IPS DF 6.9 (cell line): ENCODE measurements around the gene BUB1.

ENCODE experiments used
- DNase-seq: peaks from one replicate; pipeline ENCODE4 v3.0.0-alpha.2; 2013; ENCODE audit warnings: low read depth, low spot score
- H3K27ac ChIP-seq: one replicate; pipeline ENCODE4 v1.5.1; 2013; ENCODE audit warnings: low read length, control low read depth
- H3K27me3 ChIP-seq: 2 replicates; pipeline ENCODE4 v1.6.1; 2013; ENCODE audit warnings: mild to moderate bottlenecking, low read length; ENCODE audit not compliant: control insufficient read depth, insufficient read depth
- H3K36me3 ChIP-seq: 2 replicates; pipeline ENCODE4 v1.6.1; 2013; ENCODE audit warnings: low read length; ENCODE audit not compliant: control insufficient read depth, insufficient read depth
- H3K4me1 ChIP-seq: 2 replicates; pipeline ENCODE4 v1.6.1; 2013; ENCODE audit warnings: low read length; ENCODE audit not compliant: control insufficient read depth, insufficient read depth
- H3K4me3 ChIP-seq: 2 replicates; pipeline ENCODE4 v1.5.1; 2013; ENCODE audit warnings: mild to moderate bottlenecking, low read length
- H3K9me3 ChIP-seq: 2 replicates; pipeline ENCODE4 v1.6.1; 2013; ENCODE audit warnings: low read length, inconsistent platforms; ENCODE audit not compliant: control insufficient read depth, insufficient read depth
- WGBS: extraction: QIAGEN DNeasy Blood & Tissue Kit; methylation state at CpG from one replicate; pipeline ENCODE4 v1.1.7; 2013; ENCODE audit warnings: mixed read lengths, missing lambda C conversion rate; ENCODE audit not compliant: insufficient read length, insufficient coverage; 5-methylcytosine and 5-hydroxymethylcytosine counted together

The BUB1 gene

GRCh38 chr2:110675679-110676078 lies 2.2 kb downstream of the BUB1 start:
- Histone ChIP-seq H3K4me1 (peaks cover 4% of the 10 kb centered on the region), H3K27me3 (no peaks in the 10 kb centered on the region), H3K36me3 (peaks cover 13% of the 10 kb centered on the region; the same call in 1 of the 2 replicates), H3K4me3 (no peak overlapping the region), H3K9me3 (no peaks in the 10 kb centered on the region), H3K27ac (no peak overlapping the region)
- no peak for DNase-seq
- WGBS, result no CpG with 5 or more reads among the region's 6 CpGs

- H3K27me3 ChIP-seq, result no peaks in the 10 kb centered on the region
- H3K4me1 ChIP-seq, result peaks cover 2% of the 10 kb centered on the region
- no CpG with 5 or more reads among the region's 7 CpGs for WGBS
- no peak overlapping the region for H3K4me3 ChIP-seq
- no peak overlapping the region for H3K27ac ChIP-seq
- DNase-seq, result no peak
- peaks cover 13% of the 10 kb centered on the region; the same call in 1 of the 2 replicates for H3K36me3 ChIP-seq
- no peaks in the 10 kb centered on the region for H3K9me3 ChIP-seq
Observed at GRCh38 chr2:110674620-110675555, 3.0 kb downstream of the BUB1 start.

- Histone ChIP-seq H3K4me3 (no peak overlapping the region), H3K27me3 (no peaks in the 10 kb centered on the region), H3K36me3 (peaks cover 24% of the 10 kb centered on the region; the same call in 1 of the 2 replicates), H3K27ac (no peak overlapping the region), H3K9me3 (no peaks in the 10 kb centered on the region), H3K4me1 (peaks cover 2% of the 10 kb centered on the region)
- no peak for DNase-seq
- WGBS, result no CpG with 5 or more reads among the region's 4 CpGs
Observed at GRCh38 chr2:110673201-110673600, 4.7 kb downstream of the BUB1 start.

- H3K4me3 ChIP-seq, result no peak overlapping the region
- no peaks in the 10 kb centered on the region for H3K27me3 ChIP-seq
- H3K36me3 ChIP-seq, result peaks cover 28% of the 10 kb centered on the region; the same call in 1 of the 2 replicates
- no peak overlapping the region for H3K27ac ChIP-seq
- WGBS, result no CpG with 5 or more reads among the region's 5 CpGs
- H3K9me3 ChIP-seq, result no peaks in the 10 kb centered on the region
- DNase-seq, result no peak
- peaks cover 2% of the 10 kb centered on the region for H3K4me1 ChIP-seq
Observed at GRCh38 chr2:110670826-110671225, 7.0 kb downstream of the BUB1 start.

- Histone ChIP-seq H3K4me1 (no peaks in the 10 kb centered on the region), H3K27ac (no peak overlapping the region), H3K27me3 (no peaks in the 10 kb centered on the region), H3K4me3 (no peak overlapping the region), H3K9me3 (no peaks in the 10 kb centered on the region), H3K36me3 (peaks cover 28% of the 10 kb centered on the region; the same call in 1 of the 2 replicates)
- WGBS, result no CpG with 5 or more reads among the region's 1 CpG
- no peak for DNase-seq
Observed at GRCh38 chr2:110669079-110669478, 8.8 kb downstream of the BUB1 start.

GRCh38 chr2:110667071-110667470 lies 10.8 kb downstream of the BUB1 start:
- no peak for DNase-seq
- H3K4me3 ChIP-seq, result no peak overlapping the region
- H3K9me3 ChIP-seq, result no peaks in the 10 kb centered on the region
- peaks cover 17% of the 10 kb centered on the region; the same call in 1 of the 2 replicates for H3K36me3 ChIP-seq
- WGBS, result no CpG with 5 or more reads among the region's 3 CpGs
- no peaks in the 10 kb centered on the region for H3K4me1 ChIP-seq
- no peak overlapping the region for H3K27ac ChIP-seq
- no peaks in the 10 kb centered on the region for H3K27me3 ChIP-seq

- Histone ChIP-seq H3K27me3 (no peaks in the 10 kb centered on the region), H3K4me1 (no peaks in the 10 kb centered on the region), H3K36me3 (peaks cover 19% of the 10 kb centered on the region; the same call in 1 of the 2 replicates), H3K27ac (no peak overlapping the region), H3K9me3 (no peaks in the 10 kb centered on the region), H3K4me3 (no peak overlapping the region)
- WGBS, result no CpG with 5 or more reads among the region's 2 CpGs
- no peak for DNase-seq
Observed at GRCh38 chr2:110664135-110664534, 13.7 kb downstream of the BUB1 start.

GRCh38 chr2:110662560-110662959 lies 15.3 kb downstream of the BUB1 start:
- no peak for DNase-seq
- peaks cover 16% of the 10 kb centered on the region; the same call in 1 of the 2 replicates for H3K36me3 ChIP-seq
- no peaks in the 10 kb centered on the region for H3K4me1 ChIP-seq
- no peaks in the 10 kb centered on the region for H3K9me3 ChIP-seq
- WGBS, result 100% methylated on average over 1 of the region's 2 CpGs
- H3K27me3 ChIP-seq, result no peaks in the 10 kb centered on the region
- no peak overlapping the region for H3K27ac ChIP-seq
- no peak overlapping the region for H3K4me3 ChIP-seq

- H3K27me3 ChIP-seq, result no peaks in the 10 kb centered on the region
- H3K4me3 ChIP-seq, result no peak overlapping the region
- H3K27ac ChIP-seq, result no peak overlapping the region
- no CpG with 5 or more reads among the region's 3 CpGs for WGBS
- no peaks in the 10 kb centered on the region for H3K4me1 ChIP-seq
- H3K9me3 ChIP-seq, result no peaks in the 10 kb centered on the region
- no peak for DNase-seq
- peaks cover 20% of the 10 kb centered on the region; the same call in 1 of the 2 replicates for H3K36me3 ChIP-seq
Observed at GRCh38 chr2:110660558-110660957, 17.3 kb downstream of the BUB1 start.

GRCh38 chr2:110659248-110659647 lies 18.6 kb downstream of the BUB1 start:
- H3K9me3 ChIP-seq, result no peaks in the 10 kb centered on the region
- no CpG with 5 or more reads among the region's 2 CpGs for WGBS
- no peak overlapping the region for H3K4me3 ChIP-seq
- no peak for DNase-seq
- no peak overlapping the region for H3K27ac ChIP-seq
- H3K4me1 ChIP-seq, result no peaks in the 10 kb centered on the region
- peaks cover 23% of the 10 kb centered on the region; the same call in 1 of the 2 replicates for H3K36me3 ChIP-seq
- no peaks in the 10 kb centered on the region for H3K27me3 ChIP-seq
